HG03280 (cell line): Measurements from ENCODE around the gene FAM171A2.
"Not testable (repeated sequence)": the region's sequence is repeated elsewhere in the genome, so short reads cannot be mapped to it uniquely, and the experiment has no call there.

Experiments used
- ATAC-seq: cut with Tn5 transposase; IDR thresholded peaks from one replicate; pipeline ENCODE4 v1.9.1; 2021; ENCODE audit warnings: mild to moderate bottlenecking, moderate library complexity; ENCODE audit not compliant: unreplicated experiment

FAM171A2 gene

DNA sequence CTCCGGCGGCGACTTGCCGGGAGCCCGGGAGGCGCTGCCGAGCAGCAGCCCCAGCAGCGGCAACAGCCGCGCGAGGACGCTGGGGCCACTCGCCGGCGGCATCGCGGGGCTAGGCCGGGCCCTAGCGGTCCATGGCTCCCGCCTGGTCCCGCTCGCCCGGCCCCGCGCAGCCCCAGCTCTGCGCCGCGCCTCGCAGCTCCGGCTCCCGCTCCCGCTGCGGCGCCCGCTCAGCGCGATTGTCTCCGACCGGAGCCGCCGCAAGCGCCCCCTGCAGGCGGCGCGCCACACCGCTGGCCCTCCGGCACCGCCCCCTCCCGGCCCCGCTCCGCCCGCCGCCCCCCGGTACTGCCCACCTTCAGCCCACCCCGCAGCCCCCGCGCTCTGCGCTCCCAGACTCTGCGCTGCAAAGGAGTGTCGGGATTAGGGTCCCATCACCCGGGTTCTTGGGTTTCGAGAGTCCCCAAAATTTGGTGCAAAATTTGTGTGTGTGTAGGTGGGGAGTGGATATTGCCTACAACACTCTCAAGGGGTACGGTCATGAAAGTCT is at the start of gene FAM171A2:
Gene FAM171A2, minus strand, starts transcription at position 241 of the 547 bp plus-strand sequence. Its CDS starts 139 bp downstream, at position 102.
- peak; percentile 55 for ATAC-seq

DNA sequence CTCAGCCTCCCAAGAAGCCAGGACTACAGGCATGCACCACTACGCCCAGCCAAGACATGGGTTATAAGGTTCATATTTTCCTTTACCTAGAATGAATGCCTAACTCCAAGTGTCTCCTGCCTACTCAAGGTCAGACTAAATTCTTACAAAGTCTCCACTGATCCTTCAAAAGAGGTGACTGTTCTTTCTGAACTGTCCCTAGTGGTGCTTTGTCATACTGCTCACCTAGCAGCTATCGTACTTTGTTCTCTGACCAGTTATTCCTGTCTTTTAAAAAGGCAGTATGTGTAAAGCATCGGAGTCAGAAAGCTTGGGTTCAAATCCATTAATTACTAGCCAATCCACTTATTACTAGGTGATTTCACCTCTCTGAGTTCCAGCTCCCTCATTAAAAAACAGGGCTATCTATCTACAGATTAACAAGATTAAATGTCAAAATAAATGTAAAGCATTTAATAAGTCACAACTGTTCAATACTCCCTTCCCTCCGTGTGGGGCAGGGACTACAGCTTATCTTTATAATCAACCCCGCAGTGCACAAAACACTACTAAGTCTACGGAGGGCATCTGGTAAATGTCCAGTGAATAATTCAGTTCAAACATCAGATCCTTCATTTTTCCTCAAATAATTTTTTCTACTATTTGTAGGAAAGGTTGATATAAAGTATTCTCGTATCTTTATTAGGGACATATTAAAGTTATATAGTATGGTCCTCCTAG is 45.8 kb upstream of the FAM171A2 start:
- no peak for ATAC-seq

DNA sequence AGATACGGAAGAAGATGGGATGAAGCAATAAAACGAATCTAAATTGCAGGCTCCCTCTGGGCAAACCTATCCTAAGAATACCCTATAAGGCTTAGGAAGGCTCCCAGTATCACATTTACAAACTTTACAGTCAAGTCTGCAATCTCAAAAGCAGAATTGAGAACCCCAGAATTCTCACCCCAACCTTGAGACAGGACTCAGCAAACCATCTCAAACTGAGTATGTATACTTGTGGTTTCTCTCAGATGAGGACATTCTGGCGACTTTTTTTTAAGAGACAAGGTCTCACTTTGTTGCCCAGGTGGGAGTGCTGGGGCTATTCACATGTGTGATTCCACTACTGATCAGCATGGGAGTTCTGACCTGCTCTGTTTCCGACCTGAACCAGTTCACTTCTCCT is 45.1 kb upstream of the FAM171A2 start:
- ATAC-seq = no peak

DNA sequence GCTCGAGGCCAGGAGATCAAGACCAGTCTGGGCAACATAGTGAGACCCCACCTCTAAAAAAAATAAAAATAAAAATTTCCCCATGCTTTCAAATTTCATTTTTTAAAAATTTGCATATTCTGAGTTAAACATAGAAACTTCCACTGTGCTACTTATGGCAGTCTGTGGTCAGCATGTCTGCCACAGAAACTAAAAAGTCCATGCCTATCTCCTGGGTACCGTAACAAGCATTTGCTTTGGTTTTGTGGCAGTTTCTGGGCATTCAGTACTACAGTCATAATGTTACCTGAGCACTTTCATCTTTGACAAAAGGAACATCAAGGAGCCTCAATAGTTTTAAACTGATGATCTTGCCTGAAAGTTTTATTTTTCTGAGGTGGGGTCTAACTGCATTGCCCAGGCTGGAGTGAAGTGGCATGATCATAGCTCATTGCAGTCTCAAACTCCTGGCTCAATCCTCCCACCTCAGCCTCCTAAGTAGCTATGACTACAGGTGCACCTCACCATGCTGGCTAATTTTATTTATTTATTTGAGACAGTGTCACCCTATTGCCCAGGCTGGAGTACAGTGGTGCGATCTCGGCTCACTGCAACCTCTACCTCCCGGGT is 39.0 kb upstream of the FAM171A2 start:
- no peak for ATAC-seq

DNA sequence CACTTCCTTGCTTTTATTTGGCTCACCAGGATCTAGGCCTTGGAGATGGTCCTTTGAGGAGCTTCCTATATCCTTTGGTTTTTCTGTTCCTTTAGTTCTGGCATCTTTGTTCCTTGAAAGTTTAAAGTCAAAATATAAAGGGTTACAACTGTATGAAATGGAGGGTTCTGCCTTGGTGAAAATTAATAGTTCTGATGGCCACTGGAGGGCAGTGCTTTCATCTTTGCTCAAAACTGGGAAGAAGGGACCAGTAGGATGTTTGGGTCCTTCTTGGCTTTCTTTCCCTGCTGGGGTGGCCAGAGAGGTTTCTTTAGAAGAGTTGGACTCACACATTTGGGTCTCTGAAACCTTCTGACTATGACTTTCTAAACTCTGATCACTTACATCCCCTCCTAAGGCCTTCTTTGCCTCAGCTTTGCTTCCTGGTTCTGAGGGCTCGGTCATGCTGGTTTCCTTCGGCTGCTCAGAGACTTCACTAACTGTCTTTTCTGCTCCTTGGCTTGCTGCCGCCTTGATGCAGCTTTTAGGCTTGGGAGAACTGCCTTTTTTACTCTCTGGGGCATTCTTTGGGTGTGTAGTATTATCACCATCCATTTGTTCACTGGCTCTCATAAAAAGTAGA is 36.7 kb upstream of the FAM171A2 start:
- no peak for ATAC-seq

DNA sequence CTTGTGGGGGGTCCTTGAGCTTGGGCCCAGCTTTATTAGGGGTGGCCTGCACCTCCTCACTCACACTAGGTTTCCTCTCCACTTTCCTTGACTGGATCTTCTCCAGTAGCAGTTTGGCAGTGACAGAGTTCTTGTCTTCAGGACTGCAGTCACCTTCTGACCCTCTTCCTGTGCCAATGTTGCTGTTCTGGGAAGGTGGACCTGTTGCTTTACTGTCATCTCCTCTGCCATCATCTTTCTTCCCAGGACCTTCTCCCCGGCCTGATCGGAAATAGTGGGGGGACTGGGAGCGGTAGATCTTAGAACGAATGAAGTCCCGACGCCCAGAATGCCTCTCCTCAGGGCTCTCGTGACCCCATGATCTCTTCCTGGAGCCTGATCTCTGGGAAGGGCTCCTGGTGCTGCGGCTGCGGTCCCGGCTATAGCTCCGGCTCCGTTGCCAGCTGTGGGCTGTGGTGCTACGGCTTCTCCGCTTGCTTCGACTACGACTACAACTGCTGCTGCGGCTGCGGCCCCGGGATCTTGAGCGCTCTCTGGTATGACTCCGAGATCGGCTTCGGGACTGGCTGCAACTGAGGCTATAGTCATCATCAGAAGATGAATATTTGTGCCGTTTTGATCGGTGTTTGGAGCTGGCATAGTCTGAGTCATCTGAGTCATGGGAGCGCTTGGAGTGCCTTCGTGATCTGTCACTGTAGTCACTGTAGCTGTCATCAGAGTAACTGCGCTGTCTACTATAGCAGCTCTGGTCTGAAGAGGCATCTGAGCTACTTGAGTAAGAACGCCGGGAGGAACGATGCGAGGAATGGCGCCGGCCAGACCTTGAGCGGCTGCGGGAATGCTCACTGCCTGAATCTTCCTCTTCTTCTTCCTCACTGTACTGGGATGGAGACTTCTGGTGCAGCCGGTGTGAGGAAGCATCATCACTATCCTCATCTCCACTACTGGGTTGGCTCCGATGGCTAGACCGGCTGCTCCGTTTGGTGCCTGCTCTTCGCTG is 35.3 kb upstream of the FAM171A2 start:
- ATAC-seq = no peak

GRCh38 chr17:44397479-44398440 is 34.1 kb upstream of the FAM171A2 start:
- ATAC-seq = no peak

- ATAC-seq = no peak
Measured at GRCh38 chr17:44396946-44397345, 33.3 kb upstream of the FAM171A2 start.

DNA sequence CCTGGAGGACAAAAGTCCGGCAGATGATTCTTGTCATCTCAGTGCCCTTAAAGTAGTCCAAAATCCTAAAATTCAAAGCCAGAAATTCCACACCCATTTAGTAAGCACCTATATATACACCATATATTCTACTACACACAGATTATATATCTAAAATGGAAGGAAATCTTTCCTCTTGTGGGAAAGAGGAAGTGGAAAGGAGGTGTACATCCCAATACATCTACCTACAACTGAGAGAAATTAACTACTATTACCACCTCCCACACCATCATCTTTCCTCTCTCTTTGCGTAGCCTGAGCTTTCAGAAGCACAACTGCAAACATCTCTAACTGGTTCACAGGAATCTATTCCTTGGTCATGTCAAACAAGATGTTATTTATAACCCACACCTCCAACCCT is 31.2 kb upstream of the FAM171A2 start:
- no peak for ATAC-seq

- not testable (repeated sequence) for ATAC-seq
Measured at GRCh38 chr17:44394112-44394511, 30.5 kb upstream of the FAM171A2 start.

GRCh38 chr17:44390250-44390870 is 26.7 kb upstream of the FAM171A2 start:
- no peak for ATAC-seq

DNA sequence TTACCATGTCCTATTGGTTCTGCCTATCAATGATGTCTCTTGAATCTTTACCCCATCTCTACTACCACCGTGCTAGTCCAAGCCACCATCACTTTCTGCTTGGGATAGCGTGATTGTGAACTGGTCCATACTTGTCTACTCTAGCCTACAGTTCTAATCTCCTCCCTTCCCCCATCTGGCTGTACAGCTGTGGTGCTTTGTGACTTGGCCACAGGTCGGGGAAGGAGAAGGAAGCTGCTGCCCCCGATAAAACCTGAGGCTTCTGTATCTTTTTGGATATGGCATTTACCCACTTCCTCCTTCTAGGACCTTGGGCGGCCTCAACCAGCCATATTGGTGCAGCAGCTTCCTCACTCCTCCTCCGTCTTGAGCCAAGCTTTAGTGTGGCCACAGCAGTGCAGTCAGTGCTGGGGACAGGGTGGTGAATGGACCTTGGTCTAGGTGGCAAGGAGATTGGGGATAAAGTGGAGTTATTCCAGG is 26.1 kb upstream of the FAM171A2 start:
- no peak for ATAC-seq

DNA sequence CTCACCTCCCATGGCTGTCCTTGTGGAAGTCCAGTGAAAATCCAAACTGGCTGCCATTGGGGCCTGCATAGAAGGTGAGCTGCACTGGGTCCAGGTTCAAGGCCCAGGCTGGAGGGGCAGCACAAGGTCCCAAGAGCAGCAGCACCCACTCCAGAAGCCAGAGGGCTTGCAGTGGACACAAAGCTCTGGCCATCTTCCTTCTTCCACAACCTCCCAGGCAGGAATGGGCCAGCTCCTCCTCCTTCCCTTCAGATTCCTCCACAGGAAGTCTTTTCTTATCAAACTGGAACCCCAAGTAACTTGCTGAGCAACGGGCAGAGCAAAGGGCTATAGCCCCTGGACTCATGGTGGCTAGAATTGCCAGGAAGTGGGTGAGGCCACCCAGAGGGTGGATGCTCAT is 25.6 kb upstream of the FAM171A2 start, which contains the start of gene ITGA2B:
Gene ITGA2B, minus strand, starts transcription at position 369 of the 400 bp plus-strand sequence. Its CDS starts 176 bp downstream, at position 193.
- ATAC-seq = no peak

DNA sequence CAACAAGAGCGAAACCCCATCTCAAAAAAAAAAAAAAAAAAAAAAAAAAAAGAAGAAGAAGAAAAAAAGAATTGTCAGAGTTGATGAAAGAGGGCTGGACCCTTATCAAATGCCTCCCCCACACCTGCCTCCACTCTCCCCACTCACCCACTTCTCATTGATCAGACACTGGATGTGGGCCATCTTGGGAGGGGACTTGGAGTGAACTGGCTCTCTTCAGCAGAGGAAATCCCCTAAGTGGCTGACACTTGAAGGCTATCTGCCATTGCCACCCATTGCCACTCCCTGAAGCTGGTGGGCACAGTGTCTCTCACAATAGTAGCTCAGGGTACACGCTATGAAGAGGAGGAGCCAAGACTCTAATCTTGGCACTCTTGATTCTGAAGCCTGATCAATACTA is 24.2 kb upstream of the FAM171A2 start:
- ATAC-seq = no peak

DNA sequence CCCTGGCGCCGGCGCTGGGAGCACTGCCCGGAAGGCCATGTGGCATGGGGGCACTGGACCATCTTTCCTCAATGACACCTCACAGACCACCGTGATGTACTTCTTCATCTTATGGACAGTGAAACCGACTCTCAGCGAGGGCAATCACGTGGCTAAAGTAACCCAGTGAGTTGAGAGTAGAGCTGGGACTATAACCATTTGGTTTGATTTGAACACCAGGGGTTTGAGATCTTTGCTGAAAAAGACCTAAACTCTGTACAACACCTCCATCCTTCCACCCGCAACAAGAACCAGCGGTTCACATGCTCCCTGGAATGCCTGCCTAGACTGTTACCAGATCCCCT is 22.5 kb upstream of the FAM171A2 start:
- no peak for ATAC-seq

- no peak for ATAC-seq
Measured at GRCh38 chr17:44385287-44386181, 21.9 kb upstream of the FAM171A2 start.

- ATAC-seq = no peak
Measured at GRCh38 chr17:44384823-44385286, 21.2 kb upstream of the FAM171A2 start.
